Measurements from ENCODE around the gene RABGGTA.
"Not testable (repeated sequence)": the region's sequence is repeated elsewhere in the genome, so short reads cannot be mapped to it uniquely, and the experiment has no call there.

The RABGGTA gene

DNA sequence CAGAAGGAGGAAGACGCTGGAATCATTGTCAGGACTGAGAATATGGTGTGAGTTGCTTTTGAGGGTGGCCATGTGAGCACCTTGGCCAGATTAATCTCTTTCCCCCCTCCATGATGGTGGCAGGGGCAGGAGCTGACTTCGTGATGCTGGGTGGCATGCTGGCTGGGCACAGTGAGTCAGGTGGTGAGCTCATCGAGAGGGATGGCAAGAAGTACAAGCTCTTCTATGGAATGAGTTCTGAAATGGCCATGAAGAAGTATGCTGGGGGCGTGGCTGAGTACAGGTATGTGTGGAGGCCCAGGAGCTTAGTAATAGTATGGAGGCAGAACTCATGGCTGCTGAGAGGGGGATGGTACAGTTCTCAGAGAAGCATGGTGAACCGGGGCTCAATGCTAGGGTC is 33.3 kb downstream of the RABGGTA start:
- no peak for DNase-seq

DNA sequence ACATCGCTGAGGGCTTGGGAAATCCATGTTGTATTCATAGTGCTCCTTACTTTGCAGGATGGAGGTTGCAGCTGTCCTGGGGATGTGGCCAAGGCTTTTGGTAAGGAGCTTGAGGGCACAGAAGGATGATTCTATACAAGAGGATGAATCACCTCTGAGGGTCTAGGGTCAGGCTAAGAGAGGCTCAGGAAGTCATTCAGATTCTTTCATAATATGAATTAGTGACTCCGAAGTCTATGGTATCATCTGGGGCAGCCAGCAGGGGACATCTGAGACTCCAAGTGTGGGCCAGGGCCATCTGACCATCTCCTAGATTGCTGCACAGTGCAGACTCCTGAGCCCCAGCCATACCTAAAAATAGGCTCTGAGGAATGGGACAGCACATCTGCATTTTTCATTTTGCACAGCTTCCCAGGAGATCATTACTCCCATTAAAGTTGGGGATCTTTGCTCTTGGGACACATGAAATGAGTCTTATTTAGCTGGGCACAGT is 33.9 kb downstream of the RABGGTA start:
- DNase-seq, result no peak

DNA sequence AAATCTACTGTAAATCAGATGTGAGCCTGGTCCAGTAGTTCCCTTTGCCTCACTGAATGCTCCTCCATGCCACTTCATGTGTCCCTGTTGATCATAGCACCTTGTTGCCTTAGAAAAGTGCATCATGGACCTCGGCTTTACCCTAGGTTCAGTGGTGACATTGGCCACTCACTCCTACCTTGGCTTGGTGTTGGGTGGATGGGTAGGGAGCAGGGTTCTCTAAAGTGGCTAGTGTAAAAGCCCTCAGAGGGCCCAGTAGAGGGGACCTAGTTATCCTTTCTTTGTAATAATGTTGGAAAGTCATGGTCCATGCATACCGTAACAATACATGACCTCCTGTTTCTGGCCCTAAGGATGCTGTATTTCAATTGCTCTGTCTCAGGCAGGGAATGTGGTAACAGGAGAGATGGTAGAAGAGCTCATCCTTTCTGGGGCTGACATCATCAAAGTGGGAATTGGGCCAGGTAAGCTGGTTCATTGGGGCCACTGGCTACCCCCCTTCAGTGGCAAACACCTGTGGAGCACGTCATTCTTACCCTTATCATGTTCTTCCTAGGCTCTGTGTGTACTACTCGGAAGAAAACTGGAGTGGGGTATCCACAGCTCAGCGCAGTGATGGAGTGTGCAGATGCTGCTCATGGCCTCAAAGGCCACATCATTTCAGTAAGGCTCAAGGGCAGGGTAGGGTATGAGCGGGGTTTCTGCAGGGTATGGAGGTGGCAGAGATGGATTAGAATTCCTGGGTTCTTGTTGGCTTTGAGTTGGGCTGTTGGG is 34.5 kb downstream of the RABGGTA start:
- DNase-seq, result no peak

DNA sequence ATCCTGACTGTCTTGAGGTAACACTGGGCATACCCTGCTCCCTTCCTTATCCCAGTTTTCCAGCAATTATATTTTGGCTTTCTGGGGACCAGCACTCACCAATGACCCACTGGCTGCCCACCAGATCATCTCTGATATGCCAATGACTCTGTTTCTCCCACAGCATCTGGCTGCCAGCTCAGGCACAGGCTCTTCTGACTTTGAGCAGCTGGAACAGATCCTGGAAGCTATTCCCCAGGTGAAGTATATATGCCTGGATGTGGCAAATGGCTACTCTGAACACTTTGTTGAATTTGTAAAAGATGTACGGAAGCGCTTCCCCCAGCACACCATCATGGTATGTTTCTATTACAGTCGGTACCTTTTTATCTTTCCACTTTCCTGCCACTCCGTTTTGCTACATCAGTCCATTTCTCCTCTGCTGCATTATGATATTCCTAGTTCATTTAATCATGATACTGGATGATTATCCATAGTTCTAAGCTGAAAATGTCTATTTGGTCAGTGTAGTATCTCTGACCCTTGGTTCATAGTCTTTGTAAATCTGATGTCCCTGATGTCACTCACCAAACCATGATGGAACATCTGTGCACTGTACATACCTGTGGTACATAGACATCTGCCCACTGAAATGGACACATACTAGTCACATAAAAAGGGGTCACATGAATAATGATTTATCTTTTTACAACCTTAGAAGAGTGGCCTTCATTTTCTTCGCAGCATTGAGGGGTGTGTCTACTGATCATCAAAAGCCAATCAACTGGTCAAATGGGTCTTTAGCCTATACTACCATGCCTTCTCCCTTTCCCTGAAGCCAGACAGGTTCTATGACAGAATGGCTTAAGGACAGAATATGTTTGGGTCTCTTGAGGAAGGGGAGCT is 35.4 kb downstream of the RABGGTA start:
- no peak for DNase-seq

DNA sequence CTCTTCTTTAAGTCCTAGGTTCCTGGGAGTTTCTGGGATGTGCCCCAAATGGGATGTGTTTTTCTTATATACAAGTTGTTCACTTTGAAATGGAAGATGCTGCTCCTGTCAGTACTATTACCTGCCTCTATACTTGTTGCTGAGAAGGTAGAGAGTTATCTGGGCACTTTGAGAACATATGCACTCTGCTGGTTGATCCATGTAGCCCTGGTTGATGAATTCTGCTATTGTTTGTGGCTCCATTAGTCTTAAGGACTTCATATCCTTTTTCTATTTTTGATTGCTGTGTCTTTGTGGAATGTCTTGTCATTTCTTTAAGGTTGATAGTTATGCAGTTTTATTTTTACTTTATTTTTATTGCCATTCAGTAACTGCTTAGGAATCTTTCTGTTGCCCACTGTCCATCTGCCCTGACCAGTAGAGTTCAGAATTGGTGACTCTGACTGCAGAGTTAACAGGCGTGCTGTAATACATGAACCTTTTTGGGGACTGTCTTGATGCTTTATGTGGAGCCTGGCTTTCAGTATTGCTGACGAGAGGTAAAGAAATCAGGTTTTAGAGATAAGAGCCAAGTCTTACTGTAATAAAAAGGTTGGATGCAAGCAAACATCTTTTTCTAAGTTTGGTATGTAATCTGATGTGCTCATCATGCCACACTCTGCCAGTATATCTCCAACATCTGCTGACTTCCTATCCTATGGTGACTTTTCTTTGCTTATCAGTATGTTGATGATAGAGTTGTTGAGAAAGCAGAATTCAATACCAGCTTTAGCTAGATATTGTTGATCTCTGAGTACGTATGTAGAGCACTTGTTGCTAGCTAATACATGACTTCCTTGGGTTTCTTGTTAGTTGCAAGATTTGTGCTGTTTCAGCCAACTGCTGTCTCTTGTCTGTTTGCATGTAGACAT is 37.0 kb downstream of the RABGGTA start:
- no peak for DNase-seq

DNA sequence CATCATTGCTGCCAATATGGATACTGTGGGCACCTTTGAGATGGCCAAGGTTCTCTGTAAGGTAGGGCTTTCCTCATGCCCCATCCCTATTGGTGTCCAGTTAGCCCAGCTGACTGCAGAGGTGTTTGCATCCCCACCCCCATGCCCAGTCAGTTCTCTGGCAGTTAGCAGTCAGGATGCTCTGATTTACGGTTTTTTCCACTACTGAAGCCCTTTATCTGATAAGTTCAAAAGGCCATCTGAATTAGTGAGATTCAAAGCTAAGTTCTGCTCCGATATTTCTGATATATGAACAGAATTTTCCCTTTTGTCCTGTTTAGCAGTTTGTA is 37.9 kb downstream of the RABGGTA start:
- no peak for DNase-seq

DNA sequence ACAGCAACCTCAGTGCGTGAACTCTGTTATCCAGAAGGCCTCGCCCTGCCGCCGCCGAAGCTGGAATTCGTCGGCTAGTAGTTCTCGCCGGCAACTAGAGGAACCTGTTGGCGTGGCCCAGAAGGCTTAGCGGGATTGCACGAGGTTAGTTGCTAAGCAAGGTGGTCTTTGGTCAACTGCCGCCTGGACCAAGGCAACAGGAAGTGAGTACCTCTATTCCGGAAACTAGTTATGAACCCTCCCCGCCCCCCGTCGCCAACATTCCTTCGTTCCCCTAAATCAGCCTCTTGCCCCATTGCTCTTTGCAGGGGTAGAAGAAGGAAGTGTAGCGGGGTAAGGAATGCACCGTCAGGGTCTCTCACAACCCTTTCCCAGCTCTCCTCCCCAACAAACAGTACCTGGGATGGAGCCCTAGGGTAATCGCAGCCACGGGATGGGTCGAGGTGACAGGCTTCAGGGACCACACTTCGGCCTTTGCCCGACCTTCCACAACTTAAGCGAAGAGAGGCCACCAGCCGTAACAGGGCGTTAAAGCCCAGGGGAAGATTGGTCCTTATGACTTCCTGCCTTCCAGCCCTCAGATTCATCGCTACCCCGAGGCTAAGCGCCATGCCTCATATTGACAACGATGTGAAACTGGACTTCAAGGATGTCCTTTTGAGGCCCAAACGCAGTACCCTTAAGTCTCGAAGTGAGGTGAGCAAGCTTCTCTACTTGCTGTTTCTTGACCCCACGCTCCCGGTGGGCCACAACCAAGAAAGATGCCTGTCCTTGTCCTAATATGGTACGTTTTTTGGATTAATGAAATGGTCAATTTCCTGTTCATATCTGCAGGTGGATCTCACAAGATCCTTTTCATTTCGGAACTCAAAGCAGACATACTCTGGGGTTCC is 38.5 kb downstream of the RABGGTA start, which contains the start of gene GMPR2:
GMPR2 (plus strand) TSS at position 285 of the 893 bp plus-strand sequence; CDS start at position 610, 325 bp downstream.
- DNase-seq, result no peak

DNA sequence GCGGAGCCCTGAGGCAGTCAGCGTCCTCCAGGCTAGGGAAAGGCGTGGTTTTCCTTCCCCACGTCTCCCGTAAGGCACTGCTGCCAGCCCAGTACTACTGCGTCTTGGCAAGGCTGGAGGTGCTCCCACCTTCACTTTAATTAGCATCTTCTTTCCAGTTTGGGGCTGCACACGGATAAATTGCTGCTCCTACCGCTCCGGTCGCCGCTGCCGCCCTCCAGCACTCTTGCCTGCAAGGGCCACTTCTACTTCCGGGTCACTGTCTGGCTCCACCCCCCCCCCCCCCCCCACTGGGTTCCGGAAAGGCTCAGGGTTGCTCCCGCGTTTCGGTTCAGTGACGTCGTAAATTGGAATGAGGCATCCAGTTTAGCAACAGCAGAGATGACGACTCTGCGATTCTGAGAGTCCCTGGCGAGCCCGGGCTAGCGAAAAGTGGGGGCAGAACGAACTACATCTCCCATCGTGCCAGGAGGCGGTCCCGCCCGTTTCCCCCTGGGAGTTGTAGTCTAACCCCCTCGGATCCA is 39.2 kb downstream of the RABGGTA start, which contains the start of gene NEDD8:
NEDD8 (minus strand) TSS at position 247 of the 524 bp plus-strand sequence; CDS start at position 147, 100 bp downstream.
- DNase-seq, result peak; percentile 90

DNA sequence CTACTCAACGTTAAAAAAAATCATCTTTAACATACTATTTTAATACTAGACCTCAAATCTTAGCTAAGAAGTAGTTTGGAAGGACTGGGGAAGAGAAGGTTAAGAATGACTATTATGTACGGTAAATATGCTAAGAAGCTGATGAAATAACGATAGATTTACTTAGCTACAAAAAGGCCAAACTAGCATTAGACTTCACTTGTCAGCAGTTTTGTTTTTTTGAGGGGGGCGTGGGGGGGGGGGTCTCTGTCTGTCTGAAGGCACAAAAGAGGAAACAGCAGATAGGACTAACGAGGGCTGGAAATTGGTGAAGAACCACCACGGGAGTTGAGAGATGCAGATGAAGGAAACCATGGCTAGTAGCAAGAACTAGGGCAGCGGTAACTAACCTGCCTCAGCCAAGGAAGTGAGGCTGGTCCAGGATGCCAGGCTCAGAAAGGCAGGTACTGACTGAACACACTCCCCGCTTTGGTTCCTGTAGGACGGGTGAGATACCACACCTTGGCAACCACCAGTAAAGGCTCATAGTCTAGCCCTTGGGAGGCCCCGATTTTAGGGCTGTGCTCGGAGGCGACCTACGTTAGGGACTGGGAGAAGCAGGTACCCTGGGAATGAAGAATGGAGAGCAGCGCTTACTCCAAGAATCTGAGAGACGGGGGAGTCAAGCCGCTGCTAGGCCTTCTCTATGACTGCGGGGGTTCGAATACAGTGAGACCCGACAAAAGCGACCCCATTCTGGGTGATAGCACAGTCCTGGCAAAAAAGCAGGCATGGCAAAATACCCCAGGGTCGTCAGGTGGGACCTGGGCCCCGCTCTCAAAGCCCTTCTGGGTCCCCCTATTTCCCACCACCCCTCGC is 39.9 kb downstream of the RABGGTA start:
- no peak for DNase-seq

DNA sequence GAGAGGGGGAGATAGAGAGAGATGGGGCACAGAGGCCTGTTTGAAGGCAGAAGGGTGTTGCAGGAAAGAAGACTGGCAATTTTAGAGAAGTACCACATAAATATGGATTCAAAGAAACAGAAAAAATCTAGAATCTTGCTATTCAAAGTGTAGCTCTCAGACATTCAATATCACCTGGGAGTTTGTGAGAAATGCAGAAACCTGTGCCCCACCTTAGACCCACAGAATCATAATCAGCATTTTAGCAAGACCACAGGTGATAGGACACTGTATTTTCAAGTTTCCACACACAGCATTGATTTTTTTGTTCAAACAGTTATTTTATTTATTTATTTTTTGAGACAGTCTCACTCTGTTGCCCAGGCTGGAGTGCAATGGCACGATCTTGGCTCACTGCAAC is 42.5 kb downstream of the RABGGTA start:
- DNase-seq, result no peak

DNA sequence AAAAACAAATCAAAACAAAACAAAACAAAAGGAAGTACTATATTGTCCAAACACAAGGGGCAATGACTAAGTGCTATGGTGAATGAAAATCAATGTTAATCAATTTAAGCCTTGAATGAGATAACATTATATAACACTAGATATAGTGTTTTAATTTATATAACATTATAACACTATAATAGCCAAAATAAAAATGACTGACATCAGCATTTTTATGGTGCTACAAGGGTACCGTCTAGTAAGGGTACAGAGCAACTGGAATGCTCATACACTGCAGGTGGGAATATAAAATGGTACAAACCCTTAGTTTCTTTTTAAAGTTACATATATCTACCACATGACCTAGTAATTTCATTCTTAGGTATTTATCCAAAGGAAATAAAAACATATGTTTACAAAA is 44.9 kb downstream of the RABGGTA start:
- DNase-seq, result no peak

DNA sequence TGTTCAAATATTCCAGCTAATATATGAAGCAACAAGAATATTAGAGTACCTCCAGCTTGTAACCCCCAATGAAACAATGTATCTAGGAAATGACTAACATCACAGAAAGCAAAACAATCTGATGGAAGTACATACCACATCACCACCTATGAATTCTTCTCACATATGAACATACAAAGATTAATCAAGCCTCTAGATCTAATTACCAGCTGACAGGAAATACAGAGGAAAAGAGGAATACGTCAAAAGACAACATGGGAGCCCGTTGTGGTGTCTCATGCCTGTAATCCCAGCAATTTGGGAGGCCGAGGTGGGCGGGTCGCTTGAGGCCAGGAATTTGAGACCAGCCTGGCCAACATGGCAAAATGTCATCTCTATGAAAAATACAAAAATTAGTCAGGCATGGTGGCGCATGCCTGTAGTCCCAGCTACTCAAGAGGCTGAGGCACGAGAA is 46.8 kb downstream of the RABGGTA start:
- DNase-seq, result no peak

DNA sequence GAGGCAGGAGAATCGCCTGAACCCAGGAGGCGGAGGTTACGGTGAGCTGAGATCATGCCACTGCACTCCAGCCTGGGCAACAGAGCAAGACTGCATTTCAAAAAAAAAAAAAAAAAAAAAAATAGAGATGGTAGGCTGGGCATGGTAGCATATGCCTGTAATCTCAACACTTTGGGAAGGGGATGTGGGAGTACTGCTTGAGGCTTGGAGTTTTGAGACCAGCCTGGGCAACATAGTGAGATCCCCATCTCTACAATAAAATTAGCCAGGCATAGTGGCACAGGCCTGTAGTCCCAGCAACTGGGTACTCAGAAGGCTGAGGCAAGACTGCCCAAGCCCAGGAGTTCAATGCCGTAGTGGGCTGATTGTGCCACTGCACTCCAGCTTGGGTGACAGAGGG is 48.4 kb downstream of the RABGGTA start:
- DNase-seq, result not testable (repeated sequence)

DNA sequence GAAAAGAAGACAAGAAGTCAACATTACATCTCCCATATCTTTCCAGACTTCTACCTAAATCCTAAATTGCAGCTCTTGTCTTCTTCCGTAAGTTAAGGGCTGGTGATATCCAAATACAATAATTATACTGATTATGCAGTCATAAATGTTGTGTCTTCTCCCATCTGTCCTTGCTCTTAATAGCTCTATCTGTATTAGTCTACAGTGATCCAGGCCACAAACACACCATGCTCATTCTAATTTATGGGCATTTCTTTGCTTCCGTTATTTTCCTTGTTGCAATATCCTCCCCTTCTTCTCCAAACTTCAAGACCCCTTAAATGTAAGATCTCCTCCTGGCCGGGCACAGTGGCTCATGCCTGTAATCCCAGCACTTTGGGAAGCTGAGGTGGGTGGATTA is 51.9 kb downstream of the RABGGTA start:
- DNase-seq, result no peak

DNA sequence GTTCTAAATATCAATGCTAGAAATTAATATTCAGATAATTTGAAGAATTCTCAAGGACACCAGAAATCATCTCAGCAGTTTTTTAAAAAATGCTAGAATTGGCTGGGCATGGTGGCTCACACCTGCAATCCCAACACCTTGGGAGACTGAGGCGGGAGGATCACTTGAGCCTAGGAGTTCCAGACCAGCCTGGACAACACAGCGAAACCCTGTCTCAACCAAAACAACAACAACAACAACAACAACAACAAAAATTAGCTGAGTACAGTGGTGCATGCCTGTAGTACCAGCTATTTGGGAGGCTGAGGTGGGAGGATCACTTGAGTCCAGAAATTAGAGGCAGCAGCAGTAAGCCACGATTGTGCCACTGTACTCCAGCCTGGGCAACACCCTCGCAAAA is 52.3 kb downstream of the RABGGTA start:
- no peak for DNase-seq

DNA sequence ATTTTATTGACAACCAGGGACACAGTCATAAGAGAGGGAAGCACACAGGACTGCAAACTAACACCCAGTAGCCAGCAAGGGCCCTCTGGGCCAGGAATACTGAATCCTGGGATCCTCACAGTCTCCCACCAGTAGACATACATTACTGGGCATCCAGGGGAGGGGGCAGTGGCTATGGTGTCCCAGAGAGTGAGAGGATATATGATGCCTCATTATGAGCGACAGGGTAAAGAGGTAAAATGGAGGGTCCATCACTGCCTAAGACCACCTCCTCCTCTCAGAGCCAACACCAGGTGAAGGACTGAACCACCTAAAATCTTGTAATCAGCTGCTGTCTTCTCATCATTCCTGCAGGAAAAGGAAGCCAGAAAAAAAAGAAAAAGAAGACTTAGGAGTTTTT is 54.5 kb downstream of the RABGGTA start:
- DNase-seq, result not testable (repeated sequence)

DNA sequence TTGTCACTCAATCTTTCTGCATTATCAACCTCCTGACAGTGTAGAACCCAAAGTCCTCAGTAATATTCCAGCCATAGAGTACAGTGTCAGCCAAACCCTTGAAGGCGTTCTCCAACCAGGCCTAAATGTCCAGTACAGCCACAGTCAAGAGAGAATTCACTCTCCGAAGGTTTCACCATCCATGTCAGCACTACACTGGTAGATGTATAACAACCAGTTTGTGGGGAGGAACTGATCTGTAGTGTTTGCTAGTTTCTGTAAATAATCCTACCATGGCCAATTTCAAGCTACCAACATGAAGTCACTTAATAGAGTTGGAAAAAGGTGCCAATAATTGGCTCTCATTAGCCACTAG is 55.1 kb downstream of the RABGGTA start:
- DNase-seq, result no peak
